Measurements from ENCODE around the gene LRRC36.

GRCh38 chr16:67432506-67432890 lies 105.9 kb downstream of the LRRC36 start:
- TF ChIP-seq POLR2A (IDR thresholded peaks at IDR 0.05; ENCODE audit: borderline replicate concordance, extremely low read depth, insufficient read depth, insufficient read length) = no peak
- no peak for TF ChIP-seq POLR2AphosphoS5 (IDR thresholded peaks at IDR 0.05; ENCODE audit: low read depth, low read length)
- TF ChIP-seq CTCF (IDR thresholded peaks at IDR 0.05 in 2 of 3, conservative IDR thresholded peaks at IDR 0.05 in 1 of 3; ENCODE audit: borderline replicate concordance in 1 of 3, insufficient read depth in 1 of 3, low read depth in 2 of 3, low read length in 2 of 3) = no peak
- TF ChIP-seq ZBTB33 (IDR thresholded peaks at IDR 0.05; ENCODE audit: extremely low read depth, insufficient replicate concordance, low read length) = no peak
